Lower lobe of right lung (tissue), 2 donors: ENCODE data around the gene LPP. TPM values are rescaled to one million over a fixed set of nuclear protein-coding genes. Genes with fewer than 3 reads are reported as not detected.
A peak's percentile ranks its signal among the peaks of the same experiment; 100 is the strongest.

Source experiments
- ATAC-seq, 2 donors: fragments of 200-7000 bp; cut with Tn5 transposase; one replicate each; pipeline ENCODE4 v1.9.1; 2020 to 2022; ENCODE audit warnings: mild to moderate bottlenecking in 2 of 2, moderate library complexity in 2 of 2
- DNase-seq: peaks from one replicate; pipeline ENCODE4 v3.0.0-alpha.2; 2020
- H3K27ac ChIP-seq: fragments of 200-600 bp; one replicate; pipeline ENCODE4 v1.8.0; 2022
- H3K27me3 ChIP-seq: fragments of 200-600 bp; one replicate; pipeline ENCODE4 v1.8.0; 2022; ENCODE audit warnings: low read depth
- H3K36me3 ChIP-seq: fragments of 200-600 bp; one replicate; pipeline ENCODE4 v1.8.0; 2022; ENCODE audit warnings: mild to moderate bottlenecking
- H3K4me1 ChIP-seq: fragments of 200-600 bp; one replicate; pipeline ENCODE4 v1.8.0; 2022
- H3K4me3 ChIP-seq: fragments of 200-600 bp; one replicate; pipeline ENCODE4 v1.8.0; 2022; ENCODE audit warnings: mild to moderate bottlenecking
- H3K9me3 ChIP-seq: fragments of 200-600 bp; one replicate; pipeline ENCODE4 v1.8.0; 2022
- CTCF ChIP-seq: fragments of 200-600 bp; IDR thresholded peaks from one replicate; pipeline ENCODE4 v1.8.0; 2022; ENCODE audit warnings: antibody characterized with exemption, mild to moderate bottlenecking
- intact Hi-C: fragments of 100-400 bp; cut with DNase I; formaldehyde crosslinking; loops from one replicate; pipeline ENCODE4 v1.11.0; 2022
- long read RNA-seq: library from polyadenylated mRNA; unstranded; transcript quantifications from one replicate; pipeline ENCODE4 v2.0.0, GENCODE V29; 2021
- total RNA-seq: library from RNA; stranded (reverse); fragmentation: NEBNext Ultra II Directional; extraction: Animal tissue kit (Norgen Biotek cat#: 25700); gene quantifications from one replicate; pipeline ENCODE4 v1.2.1, GENCODE V29; 2021
- donor health status: DM: no; HTN: yes; CAD: no; lungs with severe emphysema.

The LPP gene
- 180 TPM for total RNA-seq
- long read RNA-seq, partial matches to known transcripts = 19 of 92 reads
- long read RNA-seq, other reads (novel, unspliced or antisense) = 72 of 92 reads

- ATAC-seq (peak; percentile 89 to 92), DNase-seq (peak; percentile 91)
- Histone ChIP-seq H3K4me3 (peak within 1 kb of the TSS; percentile 81), H3K4me1 (peaks cover 58% of the 10 kb centered on the region), H3K36me3 (no peaks in the 10 kb centered on the region), H3K27me3 (no peaks in the 10 kb centered on the region), H3K9me3 (no peaks in the 10 kb centered on the region), H3K27ac (peak within 1 kb of the TSS; percentile 95)
- intact Hi-C loops = no loop called here
- TF ChIP-seq CTCF = no peak
Observed at GRCh38 chr3:188154014-188154808, at the start of gene LPP. TSS of gene LPP (plus strand) at chr3:188154157. CDS start at chr3:188406121, 251,964 bp downstream.

- Histone ChIP-seq H3K4me3 (no peak overlapping the region), H3K27ac (no peak overlapping the region), H3K27me3 (no peaks in the 10 kb centered on the region), H3K4me1 (no peaks in the 10 kb centered on the region), H3K36me3 (no peaks in the 10 kb centered on the region), H3K9me3 (no peaks in the 10 kb centered on the region)
- no peak for DNase-seq
- no peak for TF ChIP-seq CTCF
- intact Hi-C loops = no loop called here
- ATAC-seq = no peak
Observed at GRCh38 chr3:188106006-188106405, 48.0 kb upstream of the LPP start.

- H3K9me3 ChIP-seq = no peaks in the 10 kb centered on the region
- ATAC-seq (no peak), DNase-seq (no peak)
- no peak for TF ChIP-seq CTCF
- no peak overlapping the region for H3K4me3 ChIP-seq
- H3K27ac ChIP-seq = no peak overlapping the region
- intact Hi-C loops = no loop called here
- H3K27me3 ChIP-seq = no peaks in the 10 kb centered on the region
- H3K4me1 ChIP-seq = no peaks in the 10 kb centered on the region
- no peaks in the 10 kb centered on the region for H3K36me3 ChIP-seq
Observed at GRCh38 chr3:188106454-188106853, 47.5 kb upstream of the LPP start.

- Histone ChIP-seq H3K27me3 (no peaks in the 10 kb centered on the region), H3K36me3 (no peaks in the 10 kb centered on the region), H3K4me3 (no peak overlapping the region), H3K27ac (no peak overlapping the region), H3K9me3 (no peaks in the 10 kb centered on the region), H3K4me1 (no peaks in the 10 kb centered on the region)
- no peak for ATAC-seq
- no peak for TF ChIP-seq CTCF
- intact Hi-C loops = no loop called here
- no peak for DNase-seq
Observed at GRCh38 chr3:188106887-188107830, 46.8 kb upstream of the LPP start.

GRCh38 chr3:188108703-188109412 lies 45.1 kb upstream of the LPP start:
- Histone ChIP-seq H3K27ac (no peak overlapping the region), H3K36me3 (no peaks in the 10 kb centered on the region), H3K4me1 (no peaks in the 10 kb centered on the region), H3K9me3 (no peaks in the 10 kb centered on the region), H3K27me3 (no peaks in the 10 kb centered on the region), H3K4me3 (no peak overlapping the region)
- no peak for TF ChIP-seq CTCF
- ATAC-seq = no peak
- no peak for DNase-seq
- intact Hi-C loops = no loop called here
